GM18868 (cell line): ENCODE measurements around the gene BCR.

Experiments used
- ATAC-seq: cut with Tn5 transposase; IDR thresholded peaks from one replicate; pipeline ENCODE4 v1.9.1; 2021; ENCODE audit warnings: mild to moderate bottlenecking, moderate library complexity; ENCODE audit not compliant: unreplicated experiment

BCR gene

DNA sequence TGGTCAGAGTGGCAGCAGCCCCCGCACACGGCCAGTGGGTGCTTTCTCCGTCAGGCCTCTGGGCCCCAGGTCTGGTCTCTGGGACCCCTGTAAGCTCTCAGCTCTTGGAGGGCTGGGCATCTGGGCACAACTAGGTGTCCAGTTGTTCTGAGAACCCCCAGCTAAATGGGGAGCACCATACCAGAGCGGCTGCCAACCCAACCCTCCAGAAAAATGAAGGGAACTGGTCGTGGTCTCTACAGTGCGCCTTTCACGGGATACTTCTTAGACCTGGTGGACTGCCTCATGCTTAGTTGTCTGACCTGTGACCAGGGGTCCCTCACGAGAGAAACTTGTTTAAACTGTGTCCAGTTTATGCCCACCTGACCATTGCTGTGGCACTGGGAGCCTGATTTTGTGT lies 104.9 kb downstream of the BCR start:
- ATAC-seq: no peak

GRCh38 chr22:23285734-23286133 lies 105.4 kb downstream of the BCR start:
- no peak for ATAC-seq

DNA sequence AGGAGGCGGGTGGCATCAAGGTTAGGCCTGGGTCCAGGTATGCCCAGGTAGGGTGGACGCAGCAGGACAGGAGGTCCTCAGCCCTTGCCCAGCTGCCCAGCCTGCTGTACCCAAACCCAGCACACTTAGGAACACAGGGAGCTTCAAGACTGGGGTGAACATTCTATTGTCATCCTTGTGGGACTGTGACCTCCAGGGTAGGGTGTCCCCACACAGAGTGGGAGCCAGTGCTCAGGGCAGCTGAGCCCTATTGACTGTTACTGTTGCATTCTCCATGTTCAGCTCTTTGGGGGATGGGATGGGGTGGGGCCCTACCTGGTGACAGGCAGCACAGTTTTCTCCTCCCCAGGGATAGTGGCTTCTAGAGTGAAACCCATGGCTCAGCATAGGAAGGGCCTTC lies 106.0 kb downstream of the BCR start:
- ATAC-seq: no peak

DNA sequence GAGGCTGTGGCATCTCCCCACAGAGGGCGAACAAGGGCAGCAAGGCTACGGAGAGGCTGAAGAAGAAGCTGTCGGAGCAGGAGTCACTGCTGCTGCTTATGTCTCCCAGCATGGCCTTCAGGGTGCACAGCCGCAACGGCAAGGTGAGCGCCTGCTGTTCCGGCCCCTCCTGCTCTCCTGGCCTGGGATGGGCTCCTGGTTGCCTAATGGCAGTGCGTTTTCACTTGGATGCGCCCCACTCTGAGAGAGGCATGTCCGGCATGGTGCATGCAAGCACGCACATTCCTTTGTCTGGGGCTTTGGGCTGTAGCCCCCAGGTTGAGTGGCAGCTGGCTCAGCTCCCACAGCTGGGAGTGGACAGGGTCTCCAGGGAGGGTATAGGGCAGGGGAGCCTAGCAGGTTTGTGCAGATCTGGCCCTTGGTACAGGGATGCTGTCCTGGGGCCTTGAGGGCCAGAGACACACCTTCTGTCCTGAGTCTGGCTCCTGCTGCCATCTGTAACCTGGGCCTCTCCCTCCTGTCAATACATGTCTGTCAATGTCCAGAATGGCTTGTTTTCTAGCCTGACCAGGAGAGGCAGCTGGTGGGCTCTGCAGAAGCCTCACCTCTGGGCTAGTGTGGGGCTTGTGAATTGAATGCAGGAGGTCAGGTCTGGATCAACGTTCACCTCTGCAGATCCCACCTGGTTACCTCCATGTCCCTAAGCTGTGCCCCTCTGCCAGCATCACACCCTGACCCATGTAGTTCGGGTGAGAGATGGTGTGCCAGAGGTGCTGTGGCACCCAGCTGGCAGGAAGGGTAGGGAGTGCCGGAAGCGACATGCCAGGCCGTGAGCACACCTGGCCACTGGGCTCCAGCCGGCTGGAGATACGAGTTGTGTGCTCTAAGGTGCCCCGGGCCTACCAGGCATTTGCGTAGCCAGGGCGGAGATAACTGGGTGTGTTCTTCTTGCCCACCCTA lies 107.1 kb downstream of the BCR start:
- ATAC-seq: no peak

- no peak for ATAC-seq
Measured at GRCh38 chr22:23288301-23289129, 108.2 kb downstream of the BCR start.

GRCh38 chr22:23289130-23289503 lies 108.8 kb downstream of the BCR start:
- ATAC-seq: no peak

GRCh38 chr22:23289851-23290724 lies 109.8 kb downstream of the BCR start:
- ATAC-seq: no peak

GRCh38 chr22:23291806-23292452 lies 111.6 kb downstream of the BCR start:
- ATAC-seq: no peak

- ATAC-seq: no peak
Measured at GRCh38 chr22:23292453-23293350, 112.4 kb downstream of the BCR start.

DNA sequence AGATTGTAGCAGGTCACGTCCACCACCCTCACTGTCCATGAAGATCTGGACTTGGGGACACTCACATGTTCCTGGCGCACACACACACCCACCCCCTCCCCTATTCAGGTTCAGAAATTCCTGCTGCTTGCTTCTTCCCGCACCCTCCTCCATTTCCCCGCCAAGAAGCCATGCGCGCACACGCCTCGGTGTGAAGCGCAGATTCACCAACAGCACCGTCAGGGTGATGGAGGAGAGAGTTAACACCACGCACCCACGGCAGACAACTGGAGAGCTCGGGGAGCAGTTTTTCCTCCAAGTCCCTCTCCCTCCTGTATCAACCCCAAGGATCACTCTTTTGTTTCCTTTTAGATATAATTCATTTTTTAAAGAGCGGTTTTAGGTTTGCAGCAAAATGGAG lies 113.4 kb downstream of the BCR start:
- no peak for ATAC-seq

DNA sequence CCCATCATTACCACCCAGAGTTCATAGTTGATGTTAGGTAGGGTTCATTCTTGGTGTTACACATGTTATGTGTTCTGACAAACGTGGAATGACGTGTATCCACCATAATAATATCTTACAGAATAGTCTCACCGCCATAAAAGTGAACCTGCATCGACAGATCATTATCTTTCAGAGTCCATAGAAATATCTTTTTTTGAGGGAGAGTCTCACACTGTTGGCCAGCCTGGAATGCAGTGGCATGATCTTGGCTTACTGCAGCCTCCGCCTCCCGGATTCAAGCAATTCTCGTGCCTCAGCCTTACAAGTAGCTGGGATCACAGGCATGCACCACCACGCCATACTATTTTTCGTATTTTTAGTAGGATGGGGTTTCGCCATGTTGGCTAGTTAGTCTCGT lies 113.9 kb downstream of the BCR start:
- ATAC-seq: no peak

DNA sequence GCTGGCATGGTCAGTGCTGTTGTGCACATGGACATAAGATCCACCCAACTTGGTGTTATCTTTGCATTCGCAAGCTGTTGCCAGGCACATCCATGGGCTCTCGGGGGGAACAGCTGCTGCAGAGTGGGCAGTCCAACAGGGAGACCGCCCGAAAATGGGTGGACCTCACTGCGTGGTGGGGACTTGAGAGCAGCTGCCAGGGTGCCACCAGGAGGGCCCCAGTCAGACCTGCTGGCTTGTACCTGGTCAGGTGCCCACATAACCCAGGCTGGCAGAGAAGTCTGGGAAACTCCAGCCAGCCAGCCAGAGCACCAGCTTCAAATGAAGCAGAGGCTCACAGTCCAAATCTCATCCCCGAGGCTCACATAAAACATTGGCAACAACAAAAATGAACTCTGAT lies 120.2 kb downstream of the BCR start:
- ATAC-seq: no peak

DNA sequence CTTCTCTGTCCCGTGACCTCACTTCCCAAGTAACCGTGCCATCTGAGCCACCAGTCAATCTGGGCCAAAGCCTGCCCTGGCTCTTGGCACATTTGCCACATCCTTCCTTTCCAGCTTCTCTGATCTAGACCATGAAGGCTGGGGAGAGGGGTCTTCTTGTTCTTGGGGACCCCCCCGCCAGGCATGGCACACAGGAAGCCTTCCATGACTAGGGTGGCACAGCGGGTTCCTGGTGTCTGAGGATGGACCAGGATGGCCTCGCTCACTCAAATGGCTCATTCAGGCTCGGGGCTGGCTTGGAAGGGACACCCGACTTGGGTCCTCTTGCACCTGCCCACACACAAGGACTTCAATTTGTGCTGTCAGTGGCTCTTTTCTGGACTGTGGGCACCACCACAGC lies 121.3 kb downstream of the BCR start:
- ATAC-seq: no peak

- ATAC-seq: no peak
Measured at GRCh38 chr22:23302171-23303002, 122.1 kb downstream of the BCR start.

GRCh38 chr22:23305321-23305910 lies 125.1 kb downstream of the BCR start:
- ATAC-seq: no peak

- no peak for ATAC-seq
Measured at GRCh38 chr22:23305922-23306374, 125.6 kb downstream of the BCR start.

DNA sequence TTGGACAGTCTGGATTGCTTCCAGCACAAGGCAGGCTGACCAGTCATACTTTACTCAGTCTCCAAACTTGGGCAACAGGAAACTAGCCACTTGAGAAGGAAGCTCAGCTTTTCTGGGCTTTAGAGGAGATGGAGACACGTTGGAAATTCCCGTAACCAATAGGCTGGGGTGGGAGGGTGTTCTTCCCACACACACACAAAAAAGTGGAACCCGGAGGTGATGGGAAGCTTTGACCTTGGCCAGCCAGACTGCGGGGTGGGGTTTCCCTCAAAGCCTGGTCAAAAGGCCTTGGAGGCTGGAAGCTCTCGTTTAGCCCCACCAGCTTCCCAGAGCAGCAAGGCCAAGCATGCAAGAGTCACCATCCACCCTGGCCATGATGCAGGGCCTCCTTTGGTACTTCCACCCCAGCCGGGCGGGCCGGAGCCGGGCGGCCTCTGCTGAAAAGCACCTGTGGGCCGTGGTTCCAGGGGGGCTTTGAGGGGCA lies 126.2 kb downstream of the BCR start:
- no peak for ATAC-seq

- ATAC-seq: no peak
Measured at GRCh38 chr22:23306926-23307325, 126.6 kb downstream of the BCR start.
